HG02981 (cell line): ENCODE results near the gene FBXL7.
"Not testable (repeated sequence)": the region's sequence is repeated elsewhere in the genome, so short reads cannot be mapped to it uniquely, and the experiment has no call there.

ENCODE experiments used
- ATAC-seq: cut with Tn5 transposase; IDR thresholded peaks from one replicate; pipeline ENCODE4 v1.9.1; 2021; ENCODE audit warnings: mild to moderate bottlenecking, moderate library complexity; ENCODE audit not compliant: unreplicated experiment

The FBXL7 gene

GRCh38 chr5:15850939-15851341 is 351.0 kb downstream of the FBXL7 start:
- no peak for ATAC-seq

- no peak for ATAC-seq
These were observed 352.2 kb downstream of the FBXL7 start for GRCh38 chr5:15852217-15852616.

GRCh38 chr5:15852949-15853348 is 353.0 kb downstream of the FBXL7 start:
- ATAC-seq: no peak

DNA sequence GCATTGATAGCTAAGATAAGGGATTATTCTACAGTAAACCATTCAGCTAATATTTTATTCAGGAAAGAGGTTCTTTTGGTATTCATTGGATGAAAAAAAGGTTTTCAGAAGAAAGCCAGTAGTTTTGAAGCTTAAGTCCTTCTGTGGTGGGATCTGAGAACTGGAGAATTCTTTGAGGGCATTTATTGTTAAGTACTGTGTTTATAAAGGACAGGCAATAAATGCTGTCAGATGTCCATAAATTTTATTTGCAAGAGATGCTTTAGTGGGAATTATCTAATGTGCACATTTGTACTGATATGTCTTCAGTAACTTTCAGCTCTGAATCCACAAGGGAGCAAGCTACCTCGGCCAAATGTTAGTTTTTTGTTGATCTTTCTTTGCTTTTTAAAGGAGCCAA is 358.3 kb downstream of the FBXL7 start:
- ATAC-seq: no peak

GRCh38 chr5:15864536-15865215 is 364.7 kb downstream of the FBXL7 start:
- ATAC-seq: no peak

- ATAC-seq: not testable (repeated sequence)
These were observed 372.3 kb downstream of the FBXL7 start for GRCh38 chr5:15872259-15872658.

- ATAC-seq: no peak
These were observed 377.9 kb downstream of the FBXL7 start for GRCh38 chr5:15877914-15878313.

DNA sequence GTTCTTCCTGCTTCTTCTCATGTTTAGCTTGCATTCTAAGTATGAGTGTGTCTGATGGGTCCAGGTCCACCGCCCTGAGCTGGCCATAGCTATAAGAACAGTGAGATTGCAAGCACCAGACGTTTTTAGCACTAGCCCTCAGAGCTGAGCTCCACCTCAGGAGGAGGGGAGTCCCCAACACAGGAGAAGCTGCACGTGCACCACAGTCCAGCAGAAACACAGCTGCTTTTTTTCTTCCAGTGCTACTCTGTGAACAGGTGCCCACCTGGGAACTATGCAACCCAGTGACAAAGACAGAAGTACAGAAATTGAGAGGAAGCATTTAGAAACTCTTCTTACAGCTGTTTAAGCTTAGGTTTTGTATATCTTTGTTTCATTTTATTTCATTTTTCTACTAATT is 380.2 kb downstream of the FBXL7 start:
- no peak for ATAC-seq

DNA sequence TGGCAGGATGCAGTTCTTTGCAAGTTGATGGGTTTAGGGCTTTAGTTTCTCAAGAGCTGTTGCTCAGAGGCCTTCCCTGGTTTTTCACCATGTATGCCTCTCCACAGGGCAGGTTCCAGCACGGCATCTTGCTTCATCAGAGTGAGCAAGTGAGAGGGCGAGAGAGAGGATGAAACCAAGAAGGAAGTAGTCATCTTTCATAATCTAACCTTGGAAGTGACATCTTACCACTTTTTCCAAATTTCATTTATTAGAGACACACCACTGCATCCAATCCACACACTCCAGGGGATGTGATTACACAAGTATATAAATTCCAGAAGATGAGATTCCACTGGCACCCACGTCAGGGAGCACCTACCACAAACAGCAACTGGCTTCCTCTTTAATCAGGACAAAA is 385.2 kb downstream of the FBXL7 start:
- no peak for ATAC-seq

DNA sequence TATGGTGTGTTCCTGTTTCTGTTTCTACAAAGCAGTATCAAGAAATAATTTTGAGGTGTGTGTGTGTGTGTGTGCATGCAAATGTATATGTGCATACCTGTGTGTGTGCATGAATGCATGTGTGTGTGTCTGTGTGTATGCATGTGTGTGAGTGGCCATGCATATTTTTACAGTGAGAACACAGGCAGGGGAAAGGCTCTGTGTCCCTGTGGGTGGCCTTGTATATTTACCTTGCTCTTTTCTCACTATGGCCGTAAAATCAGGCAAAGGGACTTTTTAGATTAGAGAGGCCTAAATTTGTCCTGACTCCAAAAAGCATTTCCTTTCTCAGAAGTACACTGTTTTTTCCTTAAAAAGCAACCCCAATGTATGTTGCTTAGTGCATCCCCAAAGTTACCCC is 386.2 kb downstream of the FBXL7 start:
- ATAC-seq: no peak

DNA sequence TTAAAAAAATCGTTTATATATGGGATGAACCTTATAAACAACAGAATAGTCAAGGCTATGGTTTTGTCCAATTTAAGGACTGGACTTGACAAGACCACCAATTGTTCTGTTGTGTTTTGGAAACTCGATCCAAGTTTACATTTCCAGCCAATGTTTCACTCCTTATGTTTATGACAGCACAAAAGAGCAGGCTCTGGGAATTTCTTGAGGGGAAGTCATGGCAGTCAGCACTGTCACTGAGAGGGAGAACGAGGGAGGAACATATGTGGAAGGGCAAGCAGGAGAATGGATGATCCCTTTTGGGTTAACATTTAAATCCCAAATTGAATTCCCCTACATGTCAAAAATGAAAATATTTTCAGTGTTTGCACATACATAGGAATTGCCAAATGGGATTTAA is 387.1 kb downstream of the FBXL7 start:
- ATAC-seq: no peak

GRCh38 chr5:15889001-15889400 is 389.0 kb downstream of the FBXL7 start:
- ATAC-seq: no peak

DNA sequence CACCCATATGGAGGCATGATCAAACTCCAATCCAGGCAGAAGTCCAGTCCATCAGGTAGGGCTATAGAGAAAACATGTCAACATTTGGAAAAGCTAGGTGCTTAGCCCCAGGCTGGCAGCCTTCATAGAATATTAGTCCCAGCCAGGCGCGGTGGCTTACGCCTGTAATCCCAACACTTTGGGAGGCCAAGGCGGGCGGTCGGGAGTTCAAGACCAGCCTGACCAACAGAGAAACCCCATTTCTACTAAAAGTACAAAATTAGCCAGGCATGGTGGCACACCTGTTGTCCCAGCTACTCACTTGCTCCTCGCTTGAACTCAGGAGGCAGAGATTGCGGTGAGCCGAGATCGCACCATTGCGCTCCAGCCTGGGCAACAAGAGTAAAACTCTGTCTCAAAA is 393.9 kb downstream of the FBXL7 start:
- no peak for ATAC-seq

DNA sequence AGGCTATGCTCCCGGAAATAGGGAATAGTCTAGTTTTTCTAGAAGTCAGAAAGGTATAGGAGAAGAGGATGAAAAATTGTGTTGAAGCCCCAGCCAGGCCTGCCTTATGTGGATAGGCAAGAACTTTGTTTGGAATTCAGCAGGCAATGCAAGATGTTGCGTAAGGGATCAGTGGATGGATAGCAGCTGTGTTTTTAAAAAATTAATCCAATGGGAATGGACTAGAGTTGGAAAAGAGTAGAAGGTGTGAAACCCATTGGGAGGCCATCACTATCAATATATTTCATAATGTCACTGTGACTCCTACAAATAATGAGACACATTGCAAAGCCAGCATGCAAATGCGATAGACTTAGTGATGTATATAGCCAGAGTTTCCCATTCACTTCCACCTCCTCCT is 397.7 kb downstream of the FBXL7 start:
- ATAC-seq: no peak

- ATAC-seq: no peak
These were observed 398.7 kb downstream of the FBXL7 start for GRCh38 chr5:15898641-15899040.

- ATAC-seq: no peak
These were observed 399.5 kb downstream of the FBXL7 start for GRCh38 chr5:15899481-15899880.

- ATAC-seq: no peak
These were observed 401.2 kb downstream of the FBXL7 start for GRCh38 chr5:15901151-15901550.

- ATAC-seq: no peak
These were observed 402.1 kb downstream of the FBXL7 start for GRCh38 chr5:15902066-15902465.

- no peak for ATAC-seq
These were observed 405.2 kb downstream of the FBXL7 start for GRCh38 chr5:15904899-15905830.

DNA sequence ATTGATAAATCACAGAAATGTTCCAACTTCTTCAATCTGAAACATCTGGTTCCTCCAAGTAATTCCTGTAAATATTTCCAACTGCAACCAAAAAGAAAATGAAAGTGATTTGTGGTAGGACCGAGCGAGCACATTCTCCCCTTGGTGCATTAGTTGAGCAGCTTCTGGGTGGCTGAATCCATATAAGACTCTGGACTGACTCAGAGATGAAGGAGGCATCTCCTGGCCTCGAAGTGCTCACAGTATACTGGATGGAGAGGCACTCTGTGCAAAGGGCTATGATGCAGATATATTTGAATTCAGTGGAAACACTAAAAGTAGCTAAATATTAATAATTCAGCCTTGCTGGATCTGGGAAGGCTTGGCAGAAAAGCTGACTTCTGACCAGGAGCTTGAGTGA is 414.7 kb downstream of the FBXL7 start:
- ATAC-seq: no peak

GRCh38 chr5:15926586-15926985 is 426.6 kb downstream of the FBXL7 start:
- ATAC-seq: no peak

DNA sequence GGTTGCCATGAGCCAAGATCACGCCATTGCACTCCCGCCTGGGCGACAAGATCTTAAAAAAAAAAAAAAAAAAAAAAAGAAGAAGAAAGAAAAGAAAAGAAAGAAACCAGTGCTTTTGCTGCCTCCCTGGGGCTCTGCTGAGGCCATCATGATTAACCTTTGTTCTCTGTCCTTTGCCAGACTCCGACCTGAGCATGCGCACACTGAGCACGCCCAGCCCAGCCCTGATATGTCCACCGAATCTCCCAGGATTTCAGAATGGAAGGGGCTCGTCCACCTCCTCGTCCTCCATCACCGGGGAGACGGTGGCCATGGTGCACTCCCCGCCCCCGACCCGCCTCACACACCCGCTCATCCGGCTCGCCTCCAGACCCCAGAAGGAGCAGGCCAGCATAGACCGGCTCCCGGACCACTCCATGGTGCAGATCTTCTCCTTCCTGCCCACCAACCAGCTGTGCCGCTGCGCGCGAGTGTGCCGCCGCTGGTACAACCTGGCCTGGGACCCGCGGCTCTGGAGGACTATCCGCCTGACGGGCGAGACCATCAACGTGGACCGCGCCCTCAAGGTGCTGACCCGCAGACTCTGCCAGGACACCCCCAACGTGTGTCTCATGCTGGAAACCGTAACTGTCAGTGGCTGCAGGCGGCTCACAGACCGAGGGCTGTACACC is 427.9 kb downstream of the FBXL7 start:
- ATAC-seq: no peak
